GM13976 (cell line): ENCODE data around the gene CCT6B.

Source experiments
- DNase-seq: peaks from one replicate; pipeline ENCODE4 v3.0.0; 2012; ENCODE audit warnings: low spot score
- in situ Hi-C: fragments of 300-500 bp; cut with MboI; formaldehyde crosslinking; loops from one replicate; pipeline ENCODE4 v1.12.0; 2022; ENCODE audit warnings: low sequenced_read_pairs, mixed read lengths, inconsistent platforms; ENCODE audit not compliant: unreplicated experiment
- TF ChIP-seq, protein P1 (sequence below): IDR thresholded peaks from 2 replicates; pipeline ENCODE4 v1.5.1; 2012; ENCODE audit warnings: borderline replicate concordance, mild to moderate bottlenecking; ENCODE audit not compliant: insufficient read depth; ENCODE audit errors: extremely low read depth, missing control alignments, control extremely low read depth

The CCT6B gene

GRCh38 chr17:34980681-34981537 is 19.6 kb upstream of the CCT6B start:
- peak; percentile 94 for DNase-seq
- TF ChIP-seq, protein P1, sequence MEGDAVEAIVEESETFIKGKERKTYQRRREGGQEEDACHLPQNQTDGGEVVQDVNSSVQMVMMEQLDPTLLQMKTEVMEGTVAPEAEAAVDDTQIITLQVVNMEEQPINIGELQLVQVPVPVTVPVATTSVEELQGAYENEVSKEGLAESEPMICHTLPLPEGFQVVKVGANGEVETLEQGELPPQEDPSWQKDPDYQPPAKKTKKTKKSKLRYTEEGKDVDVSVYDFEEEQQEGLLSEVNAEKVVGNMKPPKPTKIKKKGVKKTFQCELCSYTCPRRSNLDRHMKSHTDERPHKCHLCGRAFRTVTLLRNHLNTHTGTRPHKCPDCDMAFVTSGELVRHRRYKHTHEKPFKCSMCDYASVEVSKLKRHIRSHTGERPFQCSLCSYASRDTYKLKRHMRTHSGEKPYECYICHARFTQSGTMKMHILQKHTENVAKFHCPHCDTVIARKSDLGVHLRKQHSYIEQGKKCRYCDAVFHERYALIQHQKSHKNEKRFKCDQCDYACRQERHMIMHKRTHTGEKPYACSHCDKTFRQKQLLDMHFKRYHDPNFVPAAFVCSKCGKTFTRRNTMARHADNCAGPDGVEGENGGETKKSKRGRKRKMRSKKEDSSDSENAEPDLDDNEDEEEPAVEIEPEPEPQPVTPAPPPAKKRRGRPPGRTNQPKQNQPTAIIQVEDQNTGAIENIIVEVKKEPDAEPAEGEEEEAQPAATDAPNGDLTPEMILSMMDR: peak; percentile 56
- in situ Hi-C loops: no loop called here

- in situ Hi-C loops: no loop called here
Measured at GRCh38 chr17:34980353-34980680, 19.1 kb upstream of the CCT6B start, which contains the start of gene LIG3. TSS of gene LIG3 (plus strand) at chr17:34980512. CDS start at chr17:34983006, 2,494 bp downstream.

GRCh38 chr17:34979650-34980352 is 18.5 kb upstream of the CCT6B start:
- DNase-seq: no peak
- TF ChIP-seq, protein P1: no peak
- in situ Hi-C loops: no loop called here

More at GRCh38 chr17:34980353-34980680, 19.1 kb upstream of the CCT6B start, which contains the start of gene LIG3:
- TF ChIP-seq, protein P1: no peak
- peak; percentile 95 for DNase-seq

- DNase-seq: no peak
- TF ChIP-seq, protein P1: no peak
- in situ Hi-C loops: no loop called here
Measured at GRCh38 chr17:34979153-34979552, 17.9 kb upstream of the CCT6B start.

GRCh38 chr17:34974794-34975785 is 13.8 kb upstream of the CCT6B start:
- in situ Hi-C loops: no loop called here
- DNase-seq: no peak
- TF ChIP-seq, protein P1: no peak

- in situ Hi-C loops: no loop called here
- DNase-seq: no peak
- TF ChIP-seq, protein P1: no peak
Measured at GRCh38 chr17:34974179-34974578, 12.9 kb upstream of the CCT6B start.
